ENCODE results near the gene FXYD5.

- TF ChIP-seq CTCF (IDR thresholded peaks at IDR 0.05; ENCODE audit: extremely low read depth in 1 of 2, insufficient read depth in 1 of 2, low read depth in 1 of 2, low read length in 2 of 2), result no peak
- TF ChIP-seq POLR2A (IDR thresholded peaks at IDR 0.05; ENCODE audit: low read depth, low read length), result no peak
- no peak for TF ChIP-seq EZH2 (IDR thresholded peaks at IDR 0.05; ENCODE audit: borderline replicate concordance, low read depth, low read length, severe bottlenecking)
- no peak for TF ChIP-seq FOS (IDR thresholded peaks at IDR 0.05; ENCODE audit: borderline replicate concordance, insufficient read depth, low read length)
- TF ChIP-seq POLR2AphosphoS5 (IDR thresholded peaks at IDR 0.05; ENCODE audit: insufficient read depth, low read depth, low read length), result no peak
- no peak for TF ChIP-seq MAX (IDR thresholded peaks at IDR 0.05; ENCODE audit: insufficient read depth, insufficient read length)
- no peak for TF ChIP-seq MYC (IDR thresholded peaks at IDR 0.05; ENCODE audit: low read depth, low read length)
- TF ChIP-seq GATA2 (IDR thresholded peaks at IDR 0.05; ENCODE audit: insufficient read depth, insufficient read length, low read depth, low read length), result no peak
Observed at GRCh38 chr19:35120492-35120891, 34.0 kb upstream of the FXYD5 start.

All from endothelial cell of umbilical vein (primary cell).